WERI-Rb-1 (cell line): ENCODE measurements around the gene KCNJ16.

Experiments
- DNase-seq: peaks from one replicate; pipeline ENCODE4 v3.0.0-alpha.2; 2020
- H3K27ac ChIP-seq: fragments of 250-450 bp; sonication (Bioruptor Pico); 2 replicates; pipeline ENCODE4 v1.5.1; 2020; ENCODE audit warnings: mild to moderate bottlenecking, moderate library complexity
- H3K27me3 ChIP-seq: fragments of 250-450 bp; sonication (Bioruptor Pico); 2 replicates; pipeline ENCODE4 v1.5.1; 2021; ENCODE audit warnings: mild to moderate bottlenecking, low read depth, moderate library complexity; ENCODE audit not compliant: insufficient read depth, severe bottlenecking
- H3K36me3 ChIP-seq: fragments of 250-450 bp; sonication (Bioruptor Pico); 2 replicates; pipeline ENCODE4 v1.5.1; 2020; ENCODE audit warnings: mild to moderate bottlenecking, moderate library complexity
- H3K4me3 ChIP-seq: 2 replicates; pipeline ENCODE4 v1.5.1; 2011; ENCODE audit warnings: low read depth, mild to moderate bottlenecking, control low read depth, low read length
- H3K9me3 ChIP-seq: fragments of 250-450 bp; sonication (Bioruptor Pico); 2 replicates; pipeline ENCODE4 v1.5.1; 2021; ENCODE audit warnings: mild to moderate bottlenecking, moderate library complexity; ENCODE audit not compliant: severe bottlenecking
- CTCF ChIP-seq: IDR thresholded peaks from 2 replicates; pipeline ENCODE4 v1.5.1; 2011; ENCODE audit warnings: low read depth, mild to moderate bottlenecking, control low read depth, inconsistent platforms, low read length

Gene KCNJ16

GRCh38 chr17:70081885-70082284, 6.9 kb downstream of the KCNJ16 start:
- DNase-seq: no peak
- H3K27ac ChIP-seq: no peak overlapping the region
- H3K4me3 ChIP-seq: no peak overlapping the region
- H3K9me3 ChIP-seq: no peaks in the 10 kb centered on the region
- TF ChIP-seq CTCF: no peak
- no peaks in the 10 kb centered on the region for H3K27me3 ChIP-seq
- H3K36me3 ChIP-seq: no peaks in the 10 kb centered on the region

- no peak for TF ChIP-seq CTCF
- no peaks in the 10 kb centered on the region for H3K9me3 ChIP-seq
- no peak overlapping the region for H3K27ac ChIP-seq
- no peaks in the 10 kb centered on the region for H3K36me3 ChIP-seq
- no peak overlapping the region for H3K4me3 ChIP-seq
- no peak for DNase-seq
- H3K27me3 ChIP-seq: no peaks in the 10 kb centered on the region
Observed at GRCh38 chr17:70084476-70084875, 9.5 kb downstream of the KCNJ16 start.

- H3K27me3 ChIP-seq: no peaks in the 10 kb centered on the region
- no peaks in the 10 kb centered on the region for H3K36me3 ChIP-seq
- no peak for TF ChIP-seq CTCF
- H3K4me3 ChIP-seq: no peak overlapping the region
- no peak overlapping the region for H3K27ac ChIP-seq
- no peak for DNase-seq
- no peaks in the 10 kb centered on the region for H3K9me3 ChIP-seq
Observed at GRCh38 chr17:70086516-70086915, 11.5 kb downstream of the KCNJ16 start.

- TF ChIP-seq CTCF: no peak
- H3K27ac ChIP-seq: no peak overlapping the region
- H3K27me3 ChIP-seq: no peaks in the 10 kb centered on the region
- no peak for DNase-seq
- H3K36me3 ChIP-seq: no peaks in the 10 kb centered on the region
- no peak overlapping the region for H3K4me3 ChIP-seq
- H3K9me3 ChIP-seq: no peaks in the 10 kb centered on the region
Observed at GRCh38 chr17:70089513-70090148, 14.6 kb downstream of the KCNJ16 start.

- Histone ChIP-seq H3K36me3 (no peaks in the 10 kb centered on the region), H3K4me3 (no peak overlapping the region), H3K27ac (no peak overlapping the region), H3K9me3 (no peaks in the 10 kb centered on the region), H3K27me3 (no peaks in the 10 kb centered on the region)
- DNase-seq: no peak
- TF ChIP-seq CTCF: no peak
Observed at GRCh38 chr17:70091005-70091568, 16.1 kb downstream of the KCNJ16 start.

- no peak for TF ChIP-seq CTCF
- Histone ChIP-seq H3K9me3 (no peaks in the 10 kb centered on the region), H3K27me3 (no peaks in the 10 kb centered on the region), H3K27ac (no peak overlapping the region), H3K36me3 (no peaks in the 10 kb centered on the region), H3K4me3 (no peak overlapping the region)
- DNase-seq: no peak
Observed at GRCh38 chr17:70091696-70092095, 16.7 kb downstream of the KCNJ16 start.
